K562 (cell line): ENCODE results near the gene FBXW11. TPM values are rescaled to one million over a fixed set of nuclear protein-coding genes. Genes with fewer than 3 reads are reported as not detected.

Source experiments
- BRD9 ChIP-seq: fragments of 450-650 bp; IDR thresholded peaks from 2 replicates; pipeline ENCODE4 v1.6.1; 2018; ENCODE audit warnings: low read depth; ENCODE audit not compliant: partially characterized antibody
- FOXK2 ChIP-seq, 2 experiments: fragments of 450-650 bp; IDR thresholded peaks in 1 of 2; conservative IDR thresholded peaks in 1 of 2; 2 replicates each; pipeline ENCODE4 v1.6.1; 2016; ENCODE audit warnings: low read depth in 2 of 2, mild to moderate bottlenecking in 1 of 2
- ZNF318 ChIP-seq, 2 experiments: fragments of 450-650 bp; IDR thresholded peaks; 2 replicates each; pipeline ENCODE4 v1.6.1; 2016; ENCODE audit warnings: mild to moderate bottlenecking in 2 of 2, borderline replicate concordance in 1 of 2, low read depth in 1 of 2, moderate library complexity in 1 of 2
- polyA plus RNA-seq, 8 experiments: library from polyadenylated mRNA; depleted of rRNA in 4 of 8; stranded (reverse) in 5 of 8; unstranded in 3 of 8; fragments of >200 nt; fragmentation: Nextera tagmentation in 2 of 8; fragmentation: Illumina TruSeq in 1 of 8; extraction: Ambion mirVana in 2 of 8; extraction: Trizol in 1 of 8; gene quantifications; 2 replicates each; pipeline versions ENCODE4 v1.2.1 to v1.2.3, GENCODE V29; 2011 to 2014; ENCODE audit warnings: inconsistent platforms in 1 of 8, missing spikeins in 1 of 8
- total RNA-seq, 7 experiments: library from RNA; depleted of rRNA in 6 of 7; stranded (reverse); fragments of >200 nt in 6 of 7; fragmentation: Illumina TruSeq in 2 of 7; extraction: Trizol in 2 of 7; gene quantifications; 2 replicates each; pipeline versions ENCODE4 v1.2.1 to v1.2.3, GENCODE V29; 2011 to 2021; ENCODE audit warnings: low replicate concordance in 1 of 7
- TF ChIP-seq, protein P1 (sequence below), 2 experiments: IDR thresholded peaks; 2 replicates each; pipeline ENCODE4 v1.6.1; 2012; ENCODE audit warnings: improper control_type of control experiment in 2 of 2, low read depth in 2 of 2, low read length in 2 of 2, borderline replicate concordance in 1 of 2
- TF ChIP-seq, protein P2 (sequence below): fragments of 250-450 bp; sonication (Bioruptor Pico); IDR thresholded peaks from 2 replicates; pipeline ENCODE4 v1.4.0; 2020

FBXW11 gene
- total and polyA plus RNA-seq, 9 of the 15 experiments (the other 6 are each of a cell fraction or from before 2014, with no cell fraction given): 3.0 to 28.6 (median 23.6) TPM

DNA sequence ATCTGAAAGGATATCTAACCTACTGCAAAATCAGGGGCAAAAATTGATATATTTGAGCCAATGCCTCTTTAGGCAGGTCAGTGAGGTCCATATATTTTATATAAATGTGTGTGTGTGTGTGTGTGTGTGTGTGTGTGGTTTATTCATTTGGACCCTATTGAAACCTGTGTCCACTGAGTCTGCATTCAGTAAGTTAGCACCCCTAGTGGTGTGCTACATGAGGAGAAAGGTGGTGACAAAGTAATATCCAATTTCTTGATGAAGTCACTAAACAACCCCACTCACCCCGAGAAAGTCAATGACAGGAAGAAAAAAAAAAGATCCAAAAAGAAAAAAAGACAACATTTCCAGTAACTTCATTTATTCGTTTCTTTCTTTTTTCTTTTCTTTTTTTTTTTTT, 4.1 kb downstream of the FBXW11 start (continued):
- TF ChIP-seq ZNF318 (IDR thresholded peaks at IDR 0.05; ENCODE audit: borderline replicate concordance in 1 of 2, low read depth in 1 of 2): no peak
- no peak for TF ChIP-seq BRD9
- TF ChIP-seq, protein P1, sequence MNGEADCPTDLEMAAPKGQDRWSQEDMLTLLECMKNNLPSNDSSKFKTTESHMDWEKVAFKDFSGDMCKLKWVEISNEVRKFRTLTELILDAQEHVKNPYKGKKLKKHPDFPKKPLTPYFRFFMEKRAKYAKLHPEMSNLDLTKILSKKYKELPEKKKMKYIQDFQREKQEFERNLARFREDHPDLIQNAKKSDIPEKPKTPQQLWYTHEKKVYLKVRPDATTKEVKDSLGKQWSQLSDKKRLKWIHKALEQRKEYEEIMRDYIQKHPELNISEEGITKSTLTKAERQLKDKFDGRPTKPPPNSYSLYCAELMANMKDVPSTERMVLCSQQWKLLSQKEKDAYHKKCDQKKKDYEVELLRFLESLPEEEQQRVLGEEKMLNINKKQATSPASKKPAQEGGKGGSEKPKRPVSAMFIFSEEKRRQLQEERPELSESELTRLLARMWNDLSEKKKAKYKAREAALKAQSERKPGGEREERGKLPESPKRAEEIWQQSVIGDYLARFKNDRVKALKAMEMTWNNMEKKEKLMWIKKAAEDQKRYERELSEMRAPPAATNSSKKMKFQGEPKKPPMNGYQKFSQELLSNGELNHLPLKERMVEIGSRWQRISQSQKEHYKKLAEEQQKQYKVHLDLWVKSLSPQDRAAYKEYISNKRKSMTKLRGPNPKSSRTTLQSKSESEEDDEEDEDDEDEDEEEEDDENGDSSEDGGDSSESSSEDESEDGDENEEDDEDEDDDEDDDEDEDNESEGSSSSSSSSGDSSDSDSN (IDR thresholded peaks at IDR 0.05; ENCODE audit: borderline replicate concordance in 1 of 2, low read depth in 2 of 2, low read length in 2 of 2): no peak
- TF ChIP-seq FOXK2 (conservative IDR thresholded peaks at IDR 0.05 in 1 of 2, IDR thresholded peaks at IDR 0.05 in 1 of 2; ENCODE audit: low read depth in 2 of 2): peak in 1 of 2 experiments; percentile 11; a peak in 1 of 4 replicates
- TF ChIP-seq, protein P2, sequence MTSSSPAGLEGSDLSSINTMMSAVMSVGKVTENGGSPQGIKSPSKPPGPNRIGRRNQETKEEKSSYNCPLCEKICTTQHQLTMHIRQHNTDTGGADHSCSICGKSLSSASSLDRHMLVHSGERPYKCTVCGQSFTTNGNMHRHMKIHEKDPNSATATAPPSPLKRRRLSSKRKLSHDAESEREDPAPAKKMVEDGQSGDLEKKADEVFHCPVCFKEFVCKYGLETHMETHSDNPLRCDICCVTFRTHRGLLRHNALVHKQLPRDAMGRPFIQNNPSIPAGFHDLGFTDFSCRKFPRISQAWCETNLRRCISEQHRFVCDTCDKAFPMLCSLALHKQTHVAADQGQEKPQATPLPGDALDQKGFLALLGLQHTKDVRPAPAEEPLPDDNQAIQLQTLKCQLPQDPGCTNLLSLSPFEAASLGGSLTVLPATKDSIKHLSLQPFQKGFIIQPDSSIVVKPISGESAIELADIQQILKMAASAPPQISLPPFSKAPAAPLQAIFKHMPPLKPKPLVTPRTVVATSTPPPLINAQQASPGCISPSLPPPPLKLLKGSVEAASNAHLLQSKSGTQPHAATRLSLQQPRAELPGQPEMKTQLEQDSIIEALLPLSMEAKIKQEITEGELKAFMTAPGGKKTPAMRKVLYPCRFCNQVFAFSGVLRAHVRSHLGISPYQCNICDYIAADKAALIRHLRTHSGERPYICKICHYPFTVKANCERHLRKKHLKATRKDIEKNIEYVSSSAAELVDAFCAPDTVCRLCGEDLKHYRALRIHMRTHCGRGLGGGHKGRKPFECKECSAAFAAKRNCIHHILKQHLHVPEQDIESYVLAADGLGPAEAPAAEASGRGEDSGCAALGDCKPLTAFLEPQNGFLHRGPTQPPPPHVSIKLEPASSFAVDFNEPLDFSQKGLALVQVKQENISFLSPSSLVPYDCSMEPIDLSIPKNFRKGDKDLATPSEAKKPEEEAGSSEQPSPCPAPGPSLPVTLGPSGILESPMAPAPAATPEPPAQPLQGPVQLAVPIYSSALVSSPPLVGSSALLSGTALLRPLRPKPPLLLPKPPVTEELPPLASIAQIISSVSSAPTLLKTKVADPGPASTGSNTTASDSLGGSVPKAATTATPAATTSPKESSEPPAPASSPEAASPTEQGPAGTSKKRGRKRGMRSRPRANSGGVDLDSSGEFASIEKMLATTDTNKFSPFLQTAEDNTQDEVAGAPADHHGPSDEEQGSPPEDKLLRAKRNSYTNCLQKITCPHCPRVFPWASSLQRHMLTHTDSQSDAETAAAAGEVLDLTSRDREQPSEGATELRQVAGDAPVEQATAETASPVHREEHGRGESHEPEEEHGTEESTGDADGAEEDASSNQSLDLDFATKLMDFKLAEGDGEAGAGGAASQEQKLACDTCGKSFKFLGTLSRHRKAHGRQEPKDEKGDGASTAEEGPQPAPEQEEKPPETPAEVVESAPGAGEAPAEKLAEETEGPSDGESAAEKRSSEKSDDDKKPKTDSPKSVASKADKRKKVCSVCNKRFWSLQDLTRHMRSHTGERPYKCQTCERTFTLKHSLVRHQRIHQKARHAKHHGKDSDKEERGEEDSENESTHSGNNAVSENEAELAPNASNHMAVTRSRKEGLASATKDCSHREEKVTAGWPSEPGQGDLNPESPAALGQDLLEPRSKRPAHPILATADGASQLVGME (CRISPR knock-in tag): no peak
